CD4-positive, alpha-beta T cell treated with Interleukin-4 for 4 hours (primary cell): ENCODE results near the gene TP53BP2.

Experiments
- DNase-seq: peaks from one replicate; pipeline ENCODE4 v3.0.0-alpha.2; 2020

Gene TP53BP2

GRCh38 chr1:223794136-223794880 lies 51.4 kb downstream of the TP53BP2 start:
- no peak for DNase-seq

- DNase-seq = no peak
Measured at GRCh38 chr1:223793716-223794115, 52.0 kb downstream of the TP53BP2 start.

GRCh38 chr1:223792046-223792445 lies 53.7 kb downstream of the TP53BP2 start:
- DNase-seq = no peak

GRCh38 chr1:223788746-223789415 lies 56.9 kb downstream of the TP53BP2 start:
- DNase-seq = no peak

- DNase-seq = no peak
Measured at GRCh38 chr1:223785808-223786207, 59.9 kb downstream of the TP53BP2 start.

GRCh38 chr1:223784541-223784940 lies 61.2 kb downstream of the TP53BP2 start:
- DNase-seq = no peak

- no peak for DNase-seq
Measured at GRCh38 chr1:223783676-223784075, 62.1 kb downstream of the TP53BP2 start.

- DNase-seq = no peak
Measured at GRCh38 chr1:223780949-223781348, 64.8 kb downstream of the TP53BP2 start.

- no peak for DNase-seq
Measured at GRCh38 chr1:223780318-223780717, 65.4 kb downstream of the TP53BP2 start.

GRCh38 chr1:223776826-223777454 lies 68.8 kb downstream of the TP53BP2 start:
- DNase-seq = no peak

GRCh38 chr1:223776075-223776814 lies 69.5 kb downstream of the TP53BP2 start:
- peak; percentile 67 for DNase-seq

GRCh38 chr1:223775711-223776074 lies 70.1 kb downstream of the TP53BP2 start:
- no peak for DNase-seq

GRCh38 chr1:223775054-223775453 lies 70.7 kb downstream of the TP53BP2 start:
- no peak for DNase-seq

- no peak for DNase-seq
Measured at GRCh38 chr1:223774134-223774814, 71.5 kb downstream of the TP53BP2 start.

- no peak for DNase-seq
Measured at GRCh38 chr1:223772771-223773160, 73.0 kb downstream of the TP53BP2 start.

- DNase-seq = no peak
Measured at GRCh38 chr1:223771814-223772770, 73.7 kb downstream of the TP53BP2 start.

GRCh38 chr1:223771469-223771813 lies 74.3 kb downstream of the TP53BP2 start:
- no peak for DNase-seq

- no peak for DNase-seq
Measured at GRCh38 chr1:223770621-223771315, 75.0 kb downstream of the TP53BP2 start.

GRCh38 chr1:223765719-223766340 lies 79.9 kb downstream of the TP53BP2 start:
- no peak for DNase-seq

GRCh38 chr1:223765036-223765718 lies 80.6 kb downstream of the TP53BP2 start:
- no peak for DNase-seq
